ENCODE measurements around the gene PTPA.
"Not testable (repeated sequence)": the region's sequence is repeated elsewhere in the genome, so short reads cannot be mapped to it uniquely, and the experiment has no call there.

The PTPA gene

GRCh38 chr9:129109952-129110739 is 1.1 kb upstream of the PTPA start:
- DNase-seq = no peak

- peak; percentile 41 for DNase-seq
Observed at GRCh38 chr9:129111528-129112151, 425 bp downstream of the PTPA start.

- not testable (repeated sequence) for DNase-seq
Observed at GRCh38 chr9:129112526-129112925, 1.3 kb downstream of the PTPA start.

GRCh38 chr9:129113645-129114304 is 2.6 kb downstream of the PTPA start:
- DNase-seq = no peak

GRCh38 chr9:129118799-129119198 is 7.6 kb downstream of the PTPA start:
- DNase-seq = no peak

- DNase-seq = no peak
Observed at GRCh38 chr9:129121483-129121882, 10.3 kb downstream of the PTPA start.

GRCh38 chr9:129122133-129122532 is 10.9 kb downstream of the PTPA start:
- no peak for DNase-seq

GRCh38 chr9:129122976-129123375 is 11.8 kb downstream of the PTPA start:
- not testable (repeated sequence) for DNase-seq

GRCh38 chr9:129124506-129125069 is 13.4 kb downstream of the PTPA start:
- no peak for DNase-seq

- no peak for DNase-seq
Observed at GRCh38 chr9:129125478-129125877, 14.3 kb downstream of the PTPA start.

- DNase-seq = no peak
Observed at GRCh38 chr9:129126749-129127618, 15.8 kb downstream of the PTPA start.

GRCh38 chr9:129128689-129129088 is 17.5 kb downstream of the PTPA start:
- DNase-seq = no peak

GRCh38 chr9:129130271-129130670 is 19.1 kb downstream of the PTPA start:
- DNase-seq = not testable (repeated sequence)

GRCh38 chr9:129130791-129131190 is 19.6 kb downstream of the PTPA start:
- DNase-seq = no peak

GRCh38 chr9:129131300-129132145 is 20.3 kb downstream of the PTPA start:
- DNase-seq = peak; percentile 85

- DNase-seq = no peak
Observed at GRCh38 chr9:129133082-129133481, 21.9 kb downstream of the PTPA start.

GRCh38 chr9:129135476-129135875 is 24.3 kb downstream of the PTPA start:
- DNase-seq = no peak

GRCh38 chr9:129136446-129137035 is 25.3 kb downstream of the PTPA start:
- no peak for DNase-seq

- DNase-seq = no peak
Observed at GRCh38 chr9:129137292-129138143, 26.3 kb downstream of the PTPA start.

GRCh38 chr9:129138144-129138462 is 26.9 kb downstream of the PTPA start:
- no peak for DNase-seq

Data from activated CD4-positive, alpha-beta T cell treated with anti-CD3 and anti-CD28 coated beads, Interleukin-10, Interleukin-2, amounts not matched to agents 100 ng/mL and 50 ng/mL, durations not matched to agents 16 hours and 8 hours (primary cell).